PC-3 (cell line): ENCODE measurements around the gene PUS10. TPM values are rescaled to one million over a fixed set of nuclear protein-coding genes. Genes with fewer than 3 reads are reported as not detected.

Source experiments
- ATAC-seq: fragments of 200-7000 bp; cut with Tn5 transposase; 2 replicates; pipeline ENCODE4 v1.9.1; 2020; ENCODE audit warnings: mild to moderate bottlenecking, moderate library complexity
- BruUV-seq: library from RNA; stranded (reverse); fragments of 400-500 nt; replicated peaks from 2 replicates; lab custom pipeline; 2021; lab: Mats Ljungman, UMichigan
- CTCF ChIA-PET: fragments of 300-600 bp; sonication (Branson Sonifier 250); formaldehyde crosslinking; loops from one replicate; lab custom pipeline; 2022; ENCODE audit warnings: antibody characterized with exemption; lab: Charles Lee
- POLR2A ChIA-PET: fragments of 300-600 bp; sonication (Branson Sonifier 250); formaldehyde crosslinking; loops from one replicate; lab custom pipeline; 2022; ENCODE audit warnings: antibody characterized with exemption; ENCODE audit not compliant: unreplicated experiment; lab: Charles Lee
- DNase-seq: peaks from one replicate; pipeline ENCODE4 v3.0.0-alpha.2; 2015
- H2AFZ ChIP-seq: fragments of 300-600 bp; sonication (generic); 2 replicates; pipeline ENCODE4 v1.6.0; 2016; ENCODE audit warnings: antibody characterized with exemption, low read length
- H3F3A ChIP-seq: fragments of 300-600 bp; sonication (generic); one replicate; pipeline ENCODE4 v1.6.0; 2017; ENCODE audit warnings: antibody characterized with exemption, low read length, control low read depth, mild to moderate bottlenecking; ENCODE audit not compliant: unreplicated experiment
- H3K27ac ChIP-seq: fragments of 300-600 bp; sonication (generic); 2 replicates; pipeline ENCODE4 v1.5.1; 2016; ENCODE audit warnings: mild to moderate bottlenecking, low read length
- H3K27me3 ChIP-seq: fragments of 300-600 bp; sonication (generic); 2 replicates; pipeline ENCODE4 v1.6.1; 2016; ENCODE audit warnings: low read length, mixed read lengths
- H3K36me3 ChIP-seq: fragments of 300-600 bp; sonication (generic); 2 replicates; pipeline ENCODE4 v1.6.1; 2016; ENCODE audit warnings: low read depth, mixed run types, low read length, mixed read lengths
- H3K4me1 ChIP-seq: fragments of 300-600 bp; sonication (generic); 2 replicates; pipeline ENCODE4 v1.5.1; 2016; ENCODE audit warnings: low read length; ENCODE audit not compliant: insufficient read depth
- H3K4me2 ChIP-seq: fragments of 300-600 bp; sonication (generic); 2 replicates; pipeline ENCODE4 v1.6.0; 2016; ENCODE audit warnings: low read length
- H3K4me3 ChIP-seq: fragments of 300-600 bp; sonication (generic); 2 replicates; pipeline ENCODE4 v1.5.1; 2016; ENCODE audit warnings: mild to moderate bottlenecking, low read length, mixed read lengths
- H3K79me2 ChIP-seq: fragments of 300-600 bp; sonication (generic); 2 replicates; pipeline ENCODE4 v1.6.1; 2017; ENCODE audit warnings: low read length, mixed read lengths
- H3K9ac ChIP-seq: fragments of 300-600 bp; sonication (generic); 2 replicates; pipeline ENCODE4 v1.6.0; 2016; ENCODE audit warnings: mild to moderate bottlenecking, low read length
- H3K9me2 ChIP-seq: fragments of 300-600 bp; sonication (generic); replicated peaks from 2 replicates; pipeline ENCODE4 v1.6.1; 2016; ENCODE audit warnings: mixed run types, low read length, mixed read lengths
- H3K9me3 ChIP-seq: fragments of 300-600 bp; sonication (generic); 2 replicates; pipeline ENCODE4 v1.6.1; 2016; ENCODE audit warnings: low read length, mixed read lengths
- H4K20me1 ChIP-seq: fragments of 300-600 bp; sonication (generic); 2 replicates; pipeline ENCODE4 v1.6.1; 2016; ENCODE audit warnings: low read length, mixed read lengths
- EZH2 ChIP-seq: fragments of 300-600 bp; sonication (generic); IDR thresholded peaks from one replicate; pipeline ENCODE4 v1.6.1; 2017; ENCODE audit warnings: antibody characterized with exemption, mild to moderate bottlenecking, low read length; ENCODE audit not compliant: unreplicated experiment
- EZH2phosphoT487 ChIP-seq: fragments of 300-600 bp; sonication (generic); IDR thresholded peaks from 2 replicates; pipeline ENCODE4 v1.6.1; 2018; ENCODE audit warnings: mild to moderate bottlenecking, antibody characterized with exemption, low read length, borderline replicate concordance
- intact Hi-C: fragments of 100-400 bp; cut with micrococcal nuclease; formaldehyde crosslinking; loops from 2 replicates; pipeline ENCODE4 v1.9.0; 2023
- total RNA-seq: library from RNA; depleted of rRNA; stranded (reverse); fragments of >200 nt; gene quantifications from 2 replicates; pipeline ENCODE4 v1.2.3, GENCODE V29; 2014
- TF ChIP-seq, protein P1 (sequence below): fragments of 300-600 bp; sonication (generic); conservative IDR thresholded peaks from 2 replicates; pipeline ENCODE4 v1.5.1; 2017; ENCODE audit warnings: antibody characterized with exemption, low read depth, mild to moderate bottlenecking, low read length

PUS10 gene
- total RNA-seq, 1 experiment from 2014 or later = 3.6 TPM

- Histone ChIP-seq H2AFZ (no peak overlapping the region), H3K4me2 (no peak overlapping the region), H3K9ac (no peak overlapping the region), H4K20me1 (no peaks in the 10 kb centered on the region), H3F3A (peaks cover 6% of the 10 kb centered on the region), H3K36me3 (no peaks in the 10 kb centered on the region), H3K27me3 (no peaks in the 10 kb centered on the region), H3K79me2 (no peaks in the 10 kb centered on the region), H3K4me3 (no peak overlapping the region), H3K27ac (no peak overlapping the region), H3K4me1 (peaks cover 13% of the 10 kb centered on the region), H3K9me2 (no peaks in the 10 kb centered on the region), H3K9me3 (no peaks in the 10 kb centered on the region)
- no peak for ATAC-seq
- no peak for DNase-seq
- intact Hi-C loops = no loop called here
- ChIA-PET POLR2A (no interaction called here), CTCF (no interaction called here)
- BruUV-seq = no TSS peak
- no peak for TF ChIP-seq EZH2
- TF ChIP-seq, protein P1, sequence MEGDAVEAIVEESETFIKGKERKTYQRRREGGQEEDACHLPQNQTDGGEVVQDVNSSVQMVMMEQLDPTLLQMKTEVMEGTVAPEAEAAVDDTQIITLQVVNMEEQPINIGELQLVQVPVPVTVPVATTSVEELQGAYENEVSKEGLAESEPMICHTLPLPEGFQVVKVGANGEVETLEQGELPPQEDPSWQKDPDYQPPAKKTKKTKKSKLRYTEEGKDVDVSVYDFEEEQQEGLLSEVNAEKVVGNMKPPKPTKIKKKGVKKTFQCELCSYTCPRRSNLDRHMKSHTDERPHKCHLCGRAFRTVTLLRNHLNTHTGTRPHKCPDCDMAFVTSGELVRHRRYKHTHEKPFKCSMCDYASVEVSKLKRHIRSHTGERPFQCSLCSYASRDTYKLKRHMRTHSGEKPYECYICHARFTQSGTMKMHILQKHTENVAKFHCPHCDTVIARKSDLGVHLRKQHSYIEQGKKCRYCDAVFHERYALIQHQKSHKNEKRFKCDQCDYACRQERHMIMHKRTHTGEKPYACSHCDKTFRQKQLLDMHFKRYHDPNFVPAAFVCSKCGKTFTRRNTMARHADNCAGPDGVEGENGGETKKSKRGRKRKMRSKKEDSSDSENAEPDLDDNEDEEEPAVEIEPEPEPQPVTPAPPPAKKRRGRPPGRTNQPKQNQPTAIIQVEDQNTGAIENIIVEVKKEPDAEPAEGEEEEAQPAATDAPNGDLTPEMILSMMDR = no peak
- no peak for TF ChIP-seq EZH2phosphoT487
Observed at GRCh38 chr2:60964651-60965498, 53.2 kb downstream of the PUS10 start.

GRCh38 chr2:60963190-60963589 is 54.9 kb downstream of the PUS10 start:
- Histone ChIP-seq H3K9me2 (no peaks in the 10 kb centered on the region), H3K79me2 (no peaks in the 10 kb centered on the region), H3F3A (peaks cover 6% of the 10 kb centered on the region), H3K4me1 (peaks cover 26% of the 10 kb centered on the region), H3K36me3 (no peaks in the 10 kb centered on the region), H3K4me3 (no peak overlapping the region), H3K9me3 (no peaks in the 10 kb centered on the region), H3K27me3 (no peaks in the 10 kb centered on the region), H2AFZ (no peak overlapping the region), H4K20me1 (no peaks in the 10 kb centered on the region), H3K9ac (no peak overlapping the region), H3K4me2 (no peak overlapping the region), H3K27ac (no peak overlapping the region)
- ChIA-PET POLR2A (no interaction called here), CTCF (no interaction called here)
- TF ChIP-seq, protein P1 = no peak
- no peak for TF ChIP-seq EZH2
- no peak for TF ChIP-seq EZH2phosphoT487
- ATAC-seq (no peak), DNase-seq (no peak)
- intact Hi-C loops = no loop called here
- no TSS peak for BruUV-seq

DNA sequence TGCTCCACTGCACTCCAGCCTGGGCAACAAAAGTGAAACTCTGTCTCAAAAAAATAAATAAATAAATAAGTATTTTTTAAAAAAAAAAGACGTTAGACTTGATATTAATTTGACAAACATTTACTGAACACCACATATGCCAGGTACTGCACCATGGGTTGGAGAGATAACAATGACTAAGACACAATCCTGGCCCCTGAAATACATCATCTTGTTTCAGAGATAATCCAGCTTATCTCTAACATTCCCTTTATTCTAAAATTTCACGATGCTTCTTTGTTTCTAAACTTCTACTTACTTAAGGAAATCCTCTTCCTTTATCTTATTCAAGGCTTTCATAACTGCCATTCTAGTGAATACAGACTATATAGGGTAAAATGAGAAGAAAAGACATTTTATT is 55.5 kb downstream of the PUS10 start:
- Histone ChIP-seq H4K20me1 (no peaks in the 10 kb centered on the region), H3K79me2 (no peaks in the 10 kb centered on the region), H3K4me3 (no peak overlapping the region), H3K4me2 (no peak overlapping the region), H3K9me3 (no peaks in the 10 kb centered on the region), H3K36me3 (no peaks in the 10 kb centered on the region), H3K4me1 (peaks cover 32% of the 10 kb centered on the region), H3K9me2 (no peaks in the 10 kb centered on the region), H3K27ac (no peak overlapping the region), H2AFZ (no peak overlapping the region), H3F3A (peaks cover 6% of the 10 kb centered on the region), H3K9ac (no peak overlapping the region), H3K27me3 (no peaks in the 10 kb centered on the region)
- BruUV-seq = no TSS peak
- ChIA-PET CTCF (no interaction called here), POLR2A (no interaction called here)
- TF ChIP-seq EZH2phosphoT487 (no peak), EZH2 (no peak)
- TF ChIP-seq, protein P1 = no peak
- intact Hi-C loops = no loop called here
- no peak for DNase-seq
- no peak for ATAC-seq
